GM18868 (cell line): ENCODE measurements around the gene EIF3B.
"Not testable (repeated sequence)": the region's sequence is repeated elsewhere in the genome, so short reads cannot be mapped to it uniquely, and the experiment has no call there.

Source experiments
- ATAC-seq: cut with Tn5 transposase; IDR thresholded peaks from one replicate; pipeline ENCODE4 v1.9.1; 2021; ENCODE audit warnings: mild to moderate bottlenecking, moderate library complexity; ENCODE audit not compliant: unreplicated experiment

Gene EIF3B

DNA sequence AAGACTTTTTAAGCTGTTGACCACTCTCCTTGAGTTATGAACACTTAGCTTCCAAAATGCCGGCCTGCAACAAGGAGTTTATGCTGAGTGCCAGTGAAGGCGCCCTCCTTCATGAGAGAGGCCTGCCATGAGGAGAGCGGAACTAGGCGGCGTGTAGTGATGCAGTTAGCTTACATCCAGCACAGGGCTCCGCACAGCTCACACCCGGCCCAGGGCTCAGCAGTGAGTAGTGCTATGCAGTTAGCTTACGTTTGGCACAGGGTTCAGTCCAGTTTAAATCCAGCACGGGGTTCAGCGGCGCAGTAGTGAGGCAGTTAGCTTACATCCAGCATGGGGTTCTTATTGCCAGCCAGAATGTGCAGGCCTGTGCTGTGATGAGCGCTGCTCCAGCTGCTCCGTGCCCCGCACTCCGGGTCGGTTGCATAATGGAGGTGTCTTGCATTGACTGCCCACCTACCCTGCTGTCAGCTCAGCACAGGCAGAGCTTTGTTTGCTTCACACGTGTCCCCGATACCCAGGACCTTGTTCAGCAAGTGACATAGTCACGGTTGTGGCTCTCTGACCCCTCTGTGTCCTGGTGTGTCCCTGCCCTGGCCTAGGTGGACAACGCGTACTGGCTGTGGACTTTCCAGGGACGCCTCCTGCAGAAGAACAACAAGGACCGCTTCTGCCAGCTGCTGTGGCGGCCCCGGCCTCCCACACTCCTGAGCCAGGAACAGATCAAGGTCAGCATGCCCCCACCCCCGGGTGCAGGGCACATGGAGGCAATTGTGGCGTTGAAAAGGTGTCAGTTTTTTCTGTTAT lies 21.9 kb downstream of the EIF3B start:
- ATAC-seq, result no peak

GRCh38 chr7:2377492-2377891 lies 22.9 kb downstream of the EIF3B start:
- not testable (repeated sequence) for ATAC-seq

DNA sequence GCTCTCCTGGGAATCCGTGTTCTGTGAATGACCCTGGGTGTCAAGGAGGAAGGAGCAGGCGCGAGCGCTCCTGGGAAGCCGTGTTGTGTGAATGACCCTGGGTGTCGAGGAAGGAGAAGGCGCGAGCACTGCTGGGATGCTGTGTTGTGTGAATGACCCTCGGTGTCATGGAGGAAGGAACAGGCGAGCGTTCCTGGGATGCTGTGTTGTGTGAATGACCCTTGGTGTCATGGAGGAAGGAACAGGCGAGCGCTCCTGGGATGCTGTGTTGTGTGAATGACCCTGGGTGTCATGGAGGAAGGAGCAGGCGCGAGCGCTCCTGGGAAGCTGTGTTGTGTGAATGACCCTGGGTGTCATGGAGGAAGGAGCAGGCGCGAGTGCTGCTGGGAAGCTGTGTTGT lies 23.5 kb downstream of the EIF3B start:
- ATAC-seq, result not testable (repeated sequence)

DNA sequence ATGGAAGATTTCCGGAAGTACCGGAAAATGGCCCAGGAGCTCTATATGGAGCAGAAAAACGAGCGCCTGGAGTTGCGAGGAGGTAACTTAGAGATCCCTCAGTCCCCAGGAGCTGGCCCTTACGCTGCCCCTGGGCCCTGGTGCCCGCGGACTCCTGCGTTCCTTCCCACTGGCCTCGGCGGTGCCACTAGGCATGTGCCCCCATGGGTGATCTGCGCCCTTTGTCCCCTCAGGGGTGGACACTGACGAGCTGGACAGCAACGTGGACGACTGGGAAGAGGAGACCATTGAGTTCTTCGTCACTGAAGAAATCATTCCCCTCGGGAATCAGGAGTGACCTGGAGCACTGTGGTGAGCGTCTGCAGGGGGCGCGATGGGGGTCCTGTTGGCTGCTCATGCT lies 24.5 kb downstream of the EIF3B start:
- no peak for ATAC-seq

GRCh38 chr7:2379821-2380450 lies 25.3 kb downstream of the EIF3B start:
- ATAC-seq, result no peak

DNA sequence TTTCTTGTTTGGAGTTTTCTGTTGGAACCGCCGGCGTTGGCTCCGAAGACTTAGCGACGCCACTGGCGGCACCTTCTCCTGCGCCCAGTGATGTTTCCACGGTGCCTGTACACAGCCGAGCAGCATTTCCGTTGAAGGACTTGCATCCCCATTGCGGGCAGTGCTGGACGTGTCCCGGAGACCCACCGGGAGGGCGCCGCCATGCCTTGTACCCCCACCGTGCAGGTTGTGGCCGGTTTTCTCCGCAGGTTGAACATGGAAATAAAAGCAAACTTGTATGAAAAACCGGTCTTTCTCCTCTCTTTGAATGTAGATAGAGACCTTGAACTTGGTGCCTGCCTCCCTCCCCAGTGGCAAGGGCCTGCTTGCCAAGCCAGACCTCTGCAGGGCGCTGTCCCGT lies 25.8 kb downstream of the EIF3B start:
- ATAC-seq, result no peak

- ATAC-seq, result no peak
These were observed 26.6 kb downstream of the EIF3B start for GRCh38 chr7:2381227-2381626.

- no peak for ATAC-seq
These were observed 27.4 kb downstream of the EIF3B start for GRCh38 chr7:2381881-2382509.

DNA sequence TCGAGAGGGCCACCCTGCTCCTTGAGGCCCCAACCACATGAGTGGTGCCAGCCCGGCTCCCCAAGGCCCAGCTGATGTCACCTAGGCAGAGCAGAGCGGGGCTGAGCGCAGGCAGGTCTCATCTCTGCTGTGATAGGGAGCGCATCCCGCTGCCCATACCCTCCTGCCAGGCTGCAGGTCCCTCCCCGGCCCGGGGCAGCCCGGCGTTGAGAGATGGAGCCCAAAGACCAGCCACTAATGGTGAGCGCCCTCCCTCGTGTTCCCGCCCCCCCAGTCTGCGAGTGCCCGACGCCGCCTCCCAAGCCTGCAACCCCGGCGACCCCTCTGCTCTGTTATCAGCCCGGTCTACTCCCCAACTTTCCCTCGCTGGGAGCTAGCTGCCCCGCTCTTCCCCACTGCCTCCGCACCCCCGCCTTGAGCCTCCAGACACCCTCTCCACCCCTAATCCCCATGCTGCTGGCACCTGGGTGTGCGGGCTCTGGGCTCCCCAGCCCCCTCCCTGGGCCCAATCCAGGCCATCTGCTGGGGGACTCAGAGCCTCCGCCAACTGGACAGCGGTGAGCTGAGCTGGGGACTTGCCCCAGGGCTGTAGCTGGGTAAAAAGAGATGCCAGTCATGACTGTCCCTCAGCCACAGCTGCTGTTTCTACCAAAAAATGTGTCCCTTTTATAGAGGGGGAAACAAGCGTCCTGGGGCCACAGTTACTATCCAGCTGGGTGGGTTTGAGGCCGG lies 29.1 kb downstream of the EIF3B start:
- ATAC-seq, result no peak

- ATAC-seq, result no peak
These were observed 30.0 kb downstream of the EIF3B start for GRCh38 chr7:2384354-2385243.

GRCh38 chr7:2386122-2386521 lies 31.5 kb downstream of the EIF3B start:
- ATAC-seq, result not testable (repeated sequence)

DNA sequence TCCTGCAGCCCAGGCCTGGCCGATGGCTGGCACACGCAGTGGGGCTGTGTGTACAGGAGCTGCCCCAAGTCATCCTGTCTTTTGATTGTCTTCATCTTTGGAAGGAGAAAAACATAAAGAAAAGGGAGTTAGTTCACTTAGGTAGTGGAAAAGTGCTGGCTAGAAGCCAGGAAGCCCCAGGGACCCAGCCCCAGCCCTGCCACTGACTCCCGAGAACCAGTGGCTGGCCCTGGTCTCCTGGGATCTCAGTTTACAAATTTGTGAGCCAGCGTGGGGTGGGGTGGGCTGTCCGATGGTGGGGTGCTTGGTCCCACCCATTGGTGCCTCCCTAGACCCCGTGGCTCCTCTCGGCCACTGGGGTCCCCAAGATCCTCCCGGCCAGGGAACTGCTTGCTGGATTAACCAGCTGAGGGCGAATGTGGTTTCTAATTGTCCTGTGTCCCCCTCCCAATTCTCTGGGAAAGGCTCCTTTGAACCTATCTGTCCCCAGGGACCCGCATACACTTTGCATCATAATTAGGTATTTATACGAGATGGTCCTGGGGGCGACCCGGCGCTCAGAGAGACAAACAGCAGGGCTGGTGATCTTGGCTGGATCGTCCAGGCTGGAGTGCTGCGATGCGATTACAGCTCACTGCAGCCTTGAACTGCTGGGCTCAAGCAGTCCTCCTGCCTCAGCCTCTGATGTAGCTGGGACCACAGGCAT lies 32.5 kb downstream of the EIF3B start:
- ATAC-seq, result no peak

- ATAC-seq, result no peak
These were observed 33.4 kb downstream of the EIF3B start for GRCh38 chr7:2387897-2388636.

GRCh38 chr7:2388637-2388954 lies 34.0 kb downstream of the EIF3B start:
- ATAC-seq, result no peak

DNA sequence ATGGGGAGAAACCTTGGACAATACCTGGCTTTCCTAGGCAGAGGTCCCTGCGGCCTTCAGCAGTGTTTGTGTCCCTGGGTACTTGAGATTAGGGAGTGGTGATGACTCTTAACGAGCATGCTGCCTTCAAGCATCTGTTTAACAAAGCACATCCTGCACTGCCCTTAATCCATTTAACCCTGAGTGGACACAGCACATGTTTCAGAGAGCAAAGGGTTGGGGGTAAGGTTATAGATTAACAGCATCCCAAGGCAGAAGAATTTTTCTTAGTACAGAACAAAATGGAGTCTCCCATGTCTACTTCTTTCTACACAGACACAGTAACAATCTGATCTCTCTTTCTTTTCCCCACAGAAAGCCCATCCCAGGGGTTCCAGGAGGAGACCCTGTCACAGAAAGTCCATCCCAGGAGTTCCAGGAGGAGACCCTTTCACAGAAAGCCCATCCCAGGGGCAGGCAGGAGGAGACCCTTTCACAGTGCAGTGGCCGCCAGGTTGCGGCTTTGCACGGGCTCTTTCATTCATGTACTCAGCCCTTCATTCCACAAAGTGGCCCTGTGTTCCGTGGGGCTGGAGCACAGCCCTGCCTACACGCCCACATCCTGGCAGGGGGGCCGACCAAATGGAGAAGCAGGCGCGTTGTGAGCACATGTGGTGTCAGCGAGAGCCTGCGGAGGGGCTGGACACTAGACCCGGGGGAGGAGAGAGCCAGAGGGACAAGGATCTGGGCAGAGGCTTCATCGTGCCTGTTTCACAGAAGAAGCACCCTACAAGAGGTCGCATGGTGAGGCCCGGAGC lies 35.6 kb downstream of the EIF3B start:
- not testable (repeated sequence) for ATAC-seq

- ATAC-seq, result no peak
These were observed 39.1 kb downstream of the EIF3B start for GRCh38 chr7:2393706-2394105.

DNA sequence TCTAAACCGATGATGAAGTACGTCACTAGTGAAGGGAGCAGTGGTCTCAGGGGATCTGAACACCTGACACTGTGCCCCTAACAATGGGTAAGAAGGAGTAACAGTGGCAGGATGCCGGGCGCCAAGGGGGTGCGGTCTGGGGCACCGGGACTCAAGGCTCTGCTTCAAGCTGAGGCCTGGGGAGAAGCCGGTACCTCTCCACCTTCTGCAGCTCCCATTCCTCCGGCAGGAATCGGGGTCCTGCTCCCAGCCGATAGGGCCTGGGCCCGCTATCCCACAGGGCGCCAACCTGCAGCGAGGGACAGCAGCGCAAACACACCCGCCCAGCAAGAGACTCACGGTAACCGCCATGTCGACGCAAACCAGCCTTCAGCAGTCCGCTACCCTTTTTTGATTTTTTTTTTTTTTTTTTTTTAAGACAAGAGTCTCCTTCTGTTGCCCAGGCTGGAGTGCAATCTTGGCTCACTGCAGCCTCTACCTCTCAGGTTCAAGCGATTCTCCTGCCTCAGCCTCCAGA lies 40.0 kb downstream of the EIF3B start:
- no peak for ATAC-seq

DNA sequence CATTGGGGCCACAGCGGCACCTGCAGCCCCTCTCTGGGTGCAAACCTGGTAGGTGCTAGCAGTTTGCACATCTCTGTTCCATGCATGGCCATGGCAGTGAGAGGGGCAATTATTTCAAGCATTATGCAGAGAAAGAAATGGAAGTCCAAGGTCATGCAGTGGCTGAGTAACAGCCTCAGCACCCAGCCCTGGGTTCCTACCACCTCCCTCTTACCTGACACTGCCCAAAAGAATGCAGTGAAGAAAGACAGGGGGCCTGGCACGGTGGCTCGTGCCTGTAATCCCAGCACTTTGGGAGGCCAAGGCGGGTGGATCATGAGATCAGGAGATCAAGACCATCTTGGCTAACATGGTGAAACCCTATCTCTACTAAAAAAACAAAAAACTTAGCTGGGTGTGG lies 43.9 kb downstream of the EIF3B start:
- no peak for ATAC-seq
